GM18951 (cell line): ENCODE data around the gene AMTN.

ENCODE experiments used
- POLR2A ChIP-seq: IDR thresholded peaks from 4 replicates; pipeline ENCODE4 v1.6.1; 2011; ENCODE audit warnings: mild to moderate bottlenecking; ENCODE audit not compliant: insufficient read length, insufficient read depth; ENCODE audit errors: extremely low read depth
- in situ Hi-C: fragments of 300-500 bp; cut with MboI; formaldehyde crosslinking; loops from one replicate; pipeline ENCODE4 v1.12.0; 2022; ENCODE audit warnings: low sequenced_read_pairs, mixed read lengths, inconsistent platforms; ENCODE audit not compliant: unreplicated experiment

Gene AMTN, protein sequence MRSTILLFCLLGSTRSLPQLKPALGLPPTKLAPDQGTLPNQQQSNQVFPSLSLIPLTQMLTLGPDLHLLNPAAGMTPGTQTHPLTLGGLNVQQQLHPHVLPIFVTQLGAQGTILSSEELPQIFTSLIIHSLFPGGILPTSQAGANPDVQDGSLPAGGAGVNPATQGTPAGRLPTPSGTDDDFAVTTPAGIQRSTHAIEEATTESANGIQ

DNA sequence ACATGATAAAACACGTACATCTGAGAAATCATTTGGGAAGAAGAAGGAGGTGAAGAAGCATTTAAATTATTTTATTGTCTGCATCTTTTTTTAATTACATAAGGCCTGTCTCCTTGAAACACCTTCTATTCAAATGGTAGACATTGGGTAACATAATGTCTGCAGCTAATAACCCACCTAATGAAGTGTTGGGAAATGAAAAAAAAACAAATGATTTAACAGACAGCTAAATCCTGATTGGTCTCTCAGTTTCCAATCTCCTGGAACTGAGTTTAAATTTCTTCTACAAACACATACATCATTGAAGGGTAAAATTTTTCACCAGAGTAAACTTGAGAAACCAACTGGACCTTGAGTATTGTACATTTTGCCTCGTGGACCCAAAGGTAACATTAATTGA, at the start of gene AMTN:
Gene AMTN (plus strand): TSS at position 301 of the 400 bp plus-strand sequence. CDS start 209 bp downstream, outside the sequence.
- no peak for TF ChIP-seq POLR2A
- in situ Hi-C loops = loop anchor here (10.0 to 25.0 kb wide), 2 partner anchors 193 to 831 kb away; no protein-coding TSS in a partner anchor

DNA sequence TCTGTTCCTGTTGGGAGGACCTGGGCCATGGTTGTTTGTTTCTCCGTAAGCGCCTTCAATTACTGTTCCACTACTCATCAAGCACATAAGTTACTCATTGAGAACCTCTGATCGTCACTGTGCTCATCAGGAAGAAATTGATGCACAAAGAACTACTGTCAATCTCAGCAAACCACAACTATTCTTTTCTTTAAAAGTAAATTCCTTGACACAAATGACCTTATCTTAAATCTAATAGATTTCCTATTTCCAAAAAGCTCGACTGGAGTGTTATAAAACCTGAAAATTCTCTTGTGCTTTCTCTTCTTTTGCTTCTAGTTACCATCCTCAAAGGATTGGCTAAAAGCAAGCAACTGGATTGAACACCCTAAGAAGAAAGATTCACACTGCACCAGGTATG, 46.5 kb upstream of the AMTN start, which contains the start of gene MUC7:
Gene MUC7 (plus strand): TSS at position 301 of the 400 bp plus-strand sequence. CDS start 1,825 bp downstream, outside the sequence.
- TF ChIP-seq POLR2A = no peak
- in situ Hi-C loops = no loop called here

DNA sequence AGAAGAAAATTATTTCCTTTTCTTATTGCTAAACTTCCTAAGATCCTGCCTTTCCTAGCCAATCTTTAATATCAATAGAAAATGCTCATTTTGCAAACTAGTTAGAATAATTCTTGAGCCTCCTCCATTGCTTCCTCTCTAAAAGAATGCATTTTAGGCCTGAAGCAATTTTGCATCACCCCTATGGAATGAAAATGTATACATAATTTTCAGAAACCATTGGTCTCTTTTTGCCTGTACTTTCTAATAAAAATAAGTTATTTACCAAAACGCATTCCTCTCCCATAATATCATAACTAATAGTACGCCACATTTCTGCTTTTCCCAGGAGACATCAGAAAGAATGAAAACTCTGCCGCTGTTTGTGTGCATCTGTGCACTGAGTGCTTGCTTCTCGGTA, 44.7 kb upstream of the AMTN start:
- in situ Hi-C loops = no loop called here
- TF ChIP-seq POLR2A = no peak

DNA sequence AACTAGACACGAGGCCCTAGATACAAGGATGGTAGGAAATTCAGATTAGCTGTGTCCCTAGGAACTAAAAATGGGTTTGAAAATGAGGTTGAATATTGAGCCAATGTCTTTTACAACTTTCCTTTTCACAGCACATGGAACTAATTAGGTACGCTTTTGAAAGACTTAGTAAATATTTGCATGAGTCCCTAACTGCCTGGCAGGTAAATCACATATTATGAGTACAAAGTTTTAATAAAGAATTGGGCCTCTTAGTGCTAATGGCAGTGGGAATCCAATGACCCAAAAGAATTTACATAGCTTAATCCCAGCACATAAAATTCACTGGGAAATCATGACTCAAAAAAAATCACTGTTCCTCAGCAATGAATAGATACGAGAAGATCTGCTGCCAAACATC, 29.6 kb upstream of the AMTN start:
- no peak for TF ChIP-seq POLR2A
- in situ Hi-C loops = no loop called here

DNA sequence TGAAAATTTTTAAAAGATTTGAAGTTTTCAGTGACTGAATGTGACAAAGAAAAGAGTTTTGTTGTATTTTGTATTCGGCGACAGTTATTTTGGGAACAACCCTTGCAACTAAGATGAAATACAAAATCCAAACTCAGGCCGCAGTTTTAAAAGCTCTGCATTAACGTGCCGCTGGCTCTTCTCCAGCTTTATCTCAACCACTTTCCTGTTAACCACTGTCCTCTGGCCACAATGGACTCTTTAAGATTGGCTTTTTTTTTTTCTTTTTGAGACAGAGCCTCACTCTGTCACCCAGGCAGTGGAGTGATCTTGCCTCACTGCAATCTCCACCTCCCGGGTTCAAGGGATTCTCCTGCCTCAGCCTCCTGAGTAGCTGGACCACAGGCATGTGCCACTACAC, 22.1 kb upstream of the AMTN start:
- in situ Hi-C loops = no loop called here

DNA sequence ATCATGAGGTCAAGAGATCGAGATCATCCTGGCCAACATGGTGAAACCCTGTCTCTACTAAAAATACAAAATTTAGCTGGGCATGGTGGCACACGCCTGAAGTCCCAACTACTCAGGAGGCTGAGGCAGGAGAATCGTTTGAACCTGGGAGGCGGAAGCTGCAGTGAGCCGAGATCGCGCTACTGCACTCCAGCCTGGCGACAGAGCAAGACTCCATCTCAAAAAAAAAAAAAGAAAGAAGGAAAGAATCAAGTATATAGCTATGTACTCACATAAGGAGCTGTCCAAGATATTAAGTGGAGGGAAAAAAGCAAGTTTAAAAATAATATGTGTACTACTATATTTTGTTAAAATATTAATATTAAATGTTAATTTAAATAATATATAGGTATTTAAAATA, 16.5 kb upstream of the AMTN start:
- in situ Hi-C loops = loop anchor here (25.0 kb wide), 1 partner anchor 815 kb away; no protein-coding TSS in a partner anchor

More for the DNA sequence above, 22.1 kb upstream of the AMTN start:
- TF ChIP-seq POLR2A = no peak

DNA sequence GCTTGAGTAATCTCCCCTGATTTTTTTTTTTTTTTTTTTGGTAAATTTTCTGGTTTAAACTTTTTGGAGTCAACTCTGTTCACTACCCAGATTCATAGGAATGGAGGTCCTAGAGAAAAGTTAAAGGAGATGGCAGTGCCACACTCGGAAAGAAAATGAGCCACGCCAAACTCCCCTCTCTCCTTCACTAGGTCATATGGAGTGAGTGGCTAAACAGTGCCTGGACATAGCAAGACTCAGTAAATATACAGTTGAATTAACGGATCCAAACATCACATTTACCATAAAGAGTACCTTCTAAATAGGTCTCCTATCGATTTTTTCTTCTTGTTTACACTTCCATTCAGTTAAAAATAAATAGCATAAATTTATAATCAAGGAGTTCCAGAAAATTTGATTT, 13.6 kb upstream of the AMTN start:
- in situ Hi-C loops = loop anchor here (25.0 kb wide), 1 partner anchor 817 kb away; no protein-coding TSS in a partner anchor
- TF ChIP-seq POLR2A = no peak

DNA sequence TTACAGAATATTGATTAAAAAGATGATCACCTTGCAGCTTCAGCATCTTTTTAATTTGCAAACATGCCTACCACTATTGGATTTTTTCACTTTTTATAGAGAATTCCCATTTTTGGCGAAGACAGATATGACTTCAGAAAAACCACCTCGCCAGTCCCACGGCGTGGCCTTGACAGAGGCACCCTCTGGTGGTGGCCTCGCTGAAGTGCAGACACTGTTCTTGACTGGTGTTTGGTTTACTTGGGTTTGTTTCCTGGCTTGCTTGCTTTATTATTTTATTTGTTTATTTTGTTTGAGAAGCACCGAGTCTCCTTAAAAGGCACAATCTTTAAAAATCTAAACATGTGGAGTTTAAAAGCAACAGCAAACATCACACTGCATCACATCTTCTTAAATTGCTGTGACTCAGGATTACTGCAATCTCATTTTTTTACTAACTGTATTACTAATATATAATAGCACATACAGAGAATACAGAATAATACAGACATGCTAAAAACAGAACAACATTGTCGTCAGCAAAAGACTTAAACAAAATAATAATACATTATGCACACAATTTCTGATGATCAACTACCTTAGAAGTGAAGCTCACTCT, 13.1 kb upstream of the AMTN start:
- no peak for TF ChIP-seq POLR2A
- in situ Hi-C loops = loop anchor here (25.0 kb wide), 1 partner anchor 818 kb away; no protein-coding TSS in a partner anchor

DNA sequence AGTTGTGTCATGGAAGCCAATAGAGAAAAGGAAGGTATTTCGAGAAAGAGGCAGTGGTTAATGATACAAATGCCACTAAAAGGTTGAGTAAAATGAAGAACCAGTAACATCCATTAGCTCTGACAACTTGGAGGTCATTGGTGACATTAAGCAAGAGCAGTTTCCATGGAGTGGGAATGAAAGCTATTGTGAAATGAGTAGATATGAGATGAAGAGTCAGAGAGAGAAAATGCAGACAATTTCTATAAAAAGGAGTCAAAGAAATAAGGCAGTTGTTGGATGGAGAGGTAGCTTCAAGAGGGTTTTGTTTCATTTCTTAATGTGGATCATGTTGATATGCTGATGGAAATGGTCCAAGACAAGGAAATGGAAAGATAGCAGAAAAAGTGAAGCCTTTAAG, 9.6 kb upstream of the AMTN start:
- no peak for TF ChIP-seq POLR2A
- in situ Hi-C loops = loop anchor here (25.0 kb wide), 1 partner anchor 822 kb away; no protein-coding TSS in a partner anchor

DNA sequence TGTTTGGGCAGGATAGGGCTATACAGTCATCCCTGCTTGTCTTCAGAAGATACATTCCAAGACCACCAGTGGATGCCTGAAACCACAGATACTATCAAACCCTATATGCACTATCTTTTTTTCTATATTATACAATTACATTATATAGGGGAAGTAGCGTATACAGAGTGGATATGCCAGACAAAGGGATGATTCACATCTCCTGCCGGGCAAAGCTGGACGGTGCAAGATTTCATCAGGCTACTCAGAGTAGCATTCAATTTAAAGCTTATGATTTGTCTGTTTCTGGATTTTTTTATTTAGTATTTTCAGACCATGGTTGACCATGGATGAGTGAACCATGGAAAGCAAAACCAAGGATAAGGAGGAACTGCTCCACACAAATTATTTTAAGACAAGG, 7.0 kb upstream of the AMTN start:
- in situ Hi-C loops = loop anchor here (10.0 to 25.0 kb wide), 2 partner anchors 187 to 824 kb away; no protein-coding TSS in a partner anchor
- no peak for TF ChIP-seq POLR2A

DNA sequence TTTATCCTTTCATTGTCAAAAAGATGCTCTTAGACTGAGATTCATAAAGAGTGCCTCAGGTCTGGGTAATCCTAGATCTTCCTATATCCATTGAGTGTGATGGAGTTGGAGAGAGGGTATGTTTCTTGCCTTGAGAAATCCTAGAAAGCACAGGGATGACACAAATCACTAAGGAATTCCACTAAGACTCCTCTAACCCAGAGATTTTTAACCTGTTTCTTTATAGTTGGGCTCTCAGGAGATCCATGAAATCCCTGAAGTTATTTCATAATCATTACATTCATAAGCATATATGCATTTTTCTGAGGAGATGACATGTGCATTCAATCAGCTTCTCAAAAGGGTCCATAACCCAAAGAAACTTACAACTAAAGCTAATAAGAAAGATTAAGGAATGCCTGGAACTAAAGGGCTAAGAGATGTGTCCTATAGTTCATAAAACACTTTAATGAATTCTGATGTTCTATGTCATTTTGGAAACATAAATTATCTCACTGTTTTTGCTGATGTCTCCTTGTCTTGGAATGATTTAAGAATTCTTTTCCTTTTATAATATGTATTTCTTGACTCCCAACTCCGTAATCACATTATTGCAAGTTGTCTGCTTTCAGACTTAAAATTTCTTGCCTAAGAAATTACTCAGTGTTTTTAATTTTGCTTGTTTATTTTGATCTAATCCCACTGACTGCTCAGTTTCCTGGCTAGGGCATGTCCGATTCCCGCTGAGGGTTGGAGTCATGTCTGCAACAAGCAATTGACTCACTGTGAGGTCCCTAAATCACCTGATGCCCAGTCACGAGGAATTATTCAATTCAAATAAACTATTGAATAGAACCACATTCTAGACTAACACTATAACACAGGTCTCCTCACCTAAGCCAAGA, 2.8 kb upstream of the AMTN start:
- no peak for TF ChIP-seq POLR2A
- in situ Hi-C loops = loop anchor here (10.0 to 25.0 kb wide), 2 partner anchors 191 to 828 kb away; no protein-coding TSS in a partner anchor

DNA sequence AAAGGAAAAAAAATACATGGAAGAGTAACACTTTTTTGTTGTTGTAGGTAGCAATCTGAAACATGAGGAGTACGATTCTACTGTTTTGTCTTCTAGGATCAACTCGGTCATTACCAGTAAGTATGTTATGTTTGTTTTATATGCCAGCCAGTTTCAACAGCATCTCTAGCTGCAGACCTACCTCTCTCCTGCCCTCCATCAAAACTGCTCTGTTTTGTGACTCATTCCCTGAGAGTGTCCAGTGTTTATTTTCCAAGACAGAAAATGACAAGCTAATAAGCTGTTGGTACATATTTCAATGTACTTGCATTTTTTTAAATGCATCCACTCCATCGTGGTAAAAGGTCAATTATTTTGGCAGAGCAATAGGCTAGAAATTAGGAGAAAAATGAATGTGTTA, 347 bp downstream of the AMTN start:
- TF ChIP-seq POLR2A = no peak
- in situ Hi-C loops = loop anchor here (10.0 to 25.0 kb wide), 2 partner anchors 194 to 831 kb away; no protein-coding TSS in a partner anchor

DNA sequence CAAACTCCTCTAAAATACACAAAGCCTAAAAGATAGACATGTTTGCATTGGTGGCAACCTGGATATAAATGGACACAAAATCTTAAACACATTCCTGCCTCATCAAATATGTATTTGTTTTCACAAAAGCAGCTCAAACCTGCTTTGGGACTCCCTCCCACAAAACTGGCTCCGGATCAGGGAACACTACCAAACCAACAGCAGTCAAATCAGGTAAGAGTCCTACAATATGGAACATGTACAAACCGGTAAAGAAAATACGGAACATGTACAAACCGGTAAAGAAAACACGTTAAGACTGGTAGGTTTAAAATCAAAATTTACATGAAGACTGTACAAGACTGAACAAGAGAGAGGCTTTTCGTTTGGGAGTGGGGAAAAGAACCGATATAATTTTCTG, 4.3 kb downstream of the AMTN start:
- in situ Hi-C loops = loop anchor here (25.0 kb wide), 1 partner anchor 835 kb away; no protein-coding TSS in a partner anchor
- TF ChIP-seq POLR2A = no peak

DNA sequence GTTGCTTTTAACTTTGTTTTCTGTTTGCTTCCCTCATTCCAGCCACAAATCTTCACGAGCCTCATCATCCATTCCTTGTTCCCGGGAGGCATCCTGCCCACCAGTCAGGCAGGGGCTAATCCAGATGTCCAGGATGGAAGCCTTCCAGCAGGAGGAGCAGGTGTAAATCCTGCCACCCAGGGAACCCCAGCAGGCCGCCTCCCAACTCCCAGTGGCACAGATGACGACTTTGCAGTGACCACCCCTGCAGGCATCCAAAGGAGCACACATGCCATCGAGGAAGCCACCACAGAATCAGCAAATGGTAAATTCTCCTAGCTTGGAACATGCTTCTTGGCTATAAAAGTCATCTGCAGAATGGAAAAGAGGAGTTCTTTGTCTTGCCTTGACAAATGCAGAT, 12.6 kb downstream of the AMTN start:
- in situ Hi-C loops = no loop called here
- no peak for TF ChIP-seq POLR2A
